Nephron progenitor cell (in vitro differentiated cells): Measurements from ENCODE around the gene SNX30.

ENCODE experiments used
- DNase-seq: peaks from one replicate; pipeline ENCODE4 v3.0.0; 2021
- H3K27ac Mint-ChIP-seq: 2 replicates; pipeline ENCODE4 v1.8.0; 2021; ENCODE audit warnings: mild to moderate bottlenecking, moderate library complexity, mixed read lengths
- H3K27me3 Mint-ChIP-seq: 2 replicates; pipeline ENCODE4 v1.8.0; 2021; ENCODE audit warnings: mild to moderate bottlenecking, low read depth, mixed read lengths; ENCODE audit not compliant: poor library complexity
- H3K36me3 Mint-ChIP-seq: 2 replicates; pipeline ENCODE4 v1.8.0; 2021; ENCODE audit warnings: low read depth, mixed read lengths
- H3K4me1 Mint-ChIP-seq: 2 replicates; pipeline ENCODE4 v1.8.0; 2021; ENCODE audit warnings: mixed read lengths
- H3K4me3 Mint-ChIP-seq: 2 replicates; pipeline ENCODE4 v1.8.0; 2021; ENCODE audit warnings: mild to moderate bottlenecking, moderate library complexity, mixed read lengths
- H3K9me3 Mint-ChIP-seq: 2 replicates; pipeline ENCODE4 v1.8.0; 2021; ENCODE audit warnings: mild to moderate bottlenecking, moderate library complexity, mixed read lengths
- TF ChIP-seq, protein P1 (sequence below): fragments of 200-600 bp; sonication (generic); IDR thresholded peaks from 2 replicates; pipeline ENCODE4 v1.5.0; 2021; ENCODE audit warnings: antibody characterized with exemption

SNX30 gene

DNA sequence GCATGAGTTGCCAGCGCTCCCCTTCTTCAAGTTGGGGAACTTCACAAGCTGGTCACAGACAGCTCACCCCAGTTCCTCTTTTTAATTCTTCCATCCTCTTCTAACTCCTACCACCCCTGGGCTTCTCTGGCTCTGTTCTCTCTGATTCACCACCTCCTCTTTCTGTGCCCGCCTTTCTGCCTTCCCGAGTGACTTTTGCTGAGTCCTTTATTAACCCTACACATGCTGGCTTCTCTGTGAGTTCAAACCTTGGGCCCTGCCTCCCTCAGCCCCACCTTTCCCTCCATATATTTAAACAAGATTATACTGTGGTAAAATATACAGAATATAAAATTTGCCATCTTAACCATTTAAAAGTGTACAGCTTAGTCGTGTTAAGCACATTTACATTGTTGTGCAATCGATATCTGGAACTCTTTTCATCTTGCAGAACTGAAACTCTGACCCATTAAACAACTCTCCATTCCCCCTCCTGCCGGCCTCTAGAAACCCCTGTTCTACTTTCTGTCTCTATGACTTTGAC, 108.1 kb downstream of the SNX30 start:
- H3K9me3 Mint-ChIP-seq, result no peaks in the 10 kb centered on the region
- H3K4me1 Mint-ChIP-seq, result peaks cover 45% of the 10 kb centered on the region
- peaks cover 17% of the 10 kb centered on the region for H3K36me3 Mint-ChIP-seq
- peaks cover 6% of the 10 kb centered on the region for H3K27me3 Mint-ChIP-seq
- DNase-seq, result no peak
- no peak overlapping the region for H3K27ac Mint-ChIP-seq
- TF ChIP-seq, protein P1, sequence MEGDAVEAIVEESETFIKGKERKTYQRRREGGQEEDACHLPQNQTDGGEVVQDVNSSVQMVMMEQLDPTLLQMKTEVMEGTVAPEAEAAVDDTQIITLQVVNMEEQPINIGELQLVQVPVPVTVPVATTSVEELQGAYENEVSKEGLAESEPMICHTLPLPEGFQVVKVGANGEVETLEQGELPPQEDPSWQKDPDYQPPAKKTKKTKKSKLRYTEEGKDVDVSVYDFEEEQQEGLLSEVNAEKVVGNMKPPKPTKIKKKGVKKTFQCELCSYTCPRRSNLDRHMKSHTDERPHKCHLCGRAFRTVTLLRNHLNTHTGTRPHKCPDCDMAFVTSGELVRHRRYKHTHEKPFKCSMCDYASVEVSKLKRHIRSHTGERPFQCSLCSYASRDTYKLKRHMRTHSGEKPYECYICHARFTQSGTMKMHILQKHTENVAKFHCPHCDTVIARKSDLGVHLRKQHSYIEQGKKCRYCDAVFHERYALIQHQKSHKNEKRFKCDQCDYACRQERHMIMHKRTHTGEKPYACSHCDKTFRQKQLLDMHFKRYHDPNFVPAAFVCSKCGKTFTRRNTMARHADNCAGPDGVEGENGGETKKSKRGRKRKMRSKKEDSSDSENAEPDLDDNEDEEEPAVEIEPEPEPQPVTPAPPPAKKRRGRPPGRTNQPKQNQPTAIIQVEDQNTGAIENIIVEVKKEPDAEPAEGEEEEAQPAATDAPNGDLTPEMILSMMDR, result no peak
- H3K4me3 Mint-ChIP-seq, result no peak overlapping the region

DNA sequence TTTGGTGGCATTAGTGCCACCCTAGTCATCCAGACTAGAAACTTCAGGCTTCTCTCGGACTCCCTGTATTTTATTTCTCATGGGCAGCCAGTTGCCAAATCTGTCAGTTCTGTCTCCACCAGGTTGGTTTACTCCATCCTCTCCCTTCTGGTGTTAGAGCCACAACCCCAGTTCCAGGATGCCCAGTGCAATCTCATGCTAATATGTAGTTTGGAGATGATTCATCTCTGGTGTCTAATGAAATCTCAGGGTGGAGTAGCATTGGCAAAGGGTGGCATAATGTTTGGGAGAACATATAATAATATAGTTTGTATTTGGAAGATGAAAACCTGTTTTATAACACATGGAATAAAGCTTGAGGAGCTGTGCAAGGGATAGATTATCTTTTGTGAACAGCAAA, 109.9 kb downstream of the SNX30 start:
- Mint-ChIP-seq H3K27ac (no peak overlapping the region), H3K27me3 (peaks cover 12% of the 10 kb centered on the region), H3K4me3 (no peak overlapping the region), H3K4me1 (peaks cover 40% of the 10 kb centered on the region), H3K36me3 (peaks cover 21% of the 10 kb centered on the region), H3K9me3 (no peaks in the 10 kb centered on the region)
- TF ChIP-seq, protein P1, result no peak
- no peak for DNase-seq

GRCh38 chr9:112861155-112861554, 110.6 kb downstream of the SNX30 start:
- DNase-seq, result no peak
- Mint-ChIP-seq H3K36me3 (peaks cover 27% of the 10 kb centered on the region), H3K9me3 (no peaks in the 10 kb centered on the region), H3K27ac (no peak overlapping the region), H3K4me1 (peaks cover 40% of the 10 kb centered on the region), H3K27me3 (peaks cover 8% of the 10 kb centered on the region), H3K4me3 (no peak overlapping the region)
- TF ChIP-seq, protein P1, result no peak

GRCh38 chr9:112861638-112862555, 111.3 kb downstream of the SNX30 start:
- DNase-seq, result no peak
- Mint-ChIP-seq H3K9me3 (no peaks in the 10 kb centered on the region), H3K4me3 (no peak overlapping the region), H3K4me1 (peaks cover 35% of the 10 kb centered on the region), H3K27me3 (peaks cover 12% of the 10 kb centered on the region), H3K27ac (no peak overlapping the region), H3K36me3 (peaks cover 33% of the 10 kb centered on the region)
- TF ChIP-seq, protein P1, result no peak

GRCh38 chr9:112863214-112863613, 112.7 kb downstream of the SNX30 start:
- TF ChIP-seq, protein P1, result no peak
- H3K4me3 Mint-ChIP-seq, result no peak overlapping the region
- peaks cover 43% of the 10 kb centered on the region for H3K36me3 Mint-ChIP-seq
- H3K27me3 Mint-ChIP-seq, result peaks cover 12% of the 10 kb centered on the region
- DNase-seq, result no peak
- H3K27ac Mint-ChIP-seq, result peak overlapping the region; percentile 4
- H3K9me3 Mint-ChIP-seq, result peaks cover 3% of the 10 kb centered on the region
- peaks cover 38% of the 10 kb centered on the region for H3K4me1 Mint-ChIP-seq
